ENCODE results near the gene TUBB4A.

- no peak for TF ChIP-seq CTCF (IDR thresholded peaks at IDR 0.05; ENCODE audit: poor library complexity)
- TF ChIP-seq EZH2 (IDR thresholded peaks at IDR 0.05; ENCODE audit: borderline replicate concordance) = no peak
- no peak for TF ChIP-seq EZH2phosphoT487 (IDR thresholded peaks at IDR 0.05; ENCODE audit: low read depth, severe bottlenecking, unreplicated experiment)
Measured at GRCh38 chr19:6516018-6516658, 14.0 kb upstream of the TUBB4A start.
